Middle frontal gyrus (tissue), 1 donor: ENCODE measurements around the gene LMF1.
"Not testable (repeated sequence)": the region's sequence is repeated elsewhere in the genome, so short reads cannot be mapped to it uniquely, and the experiment has no call there.

Source experiments
- DNase-seq: peaks from one replicate; pipeline ENCODE4 v3.0.0-alpha.2; 2015; ENCODE audit warnings: low spot score; ENCODE audit errors: extremely low spot score

LMF1 gene

GRCh38 chr16:896261-897199, 74.3 kb downstream of the LMF1 start:
- no peak for DNase-seq

GRCh38 chr16:895371-895770, 75.4 kb downstream of the LMF1 start:
- no peak for DNase-seq

GRCh38 chr16:894841-895240, 75.9 kb downstream of the LMF1 start:
- DNase-seq = no peak

- DNase-seq = no peak
Measured at GRCh38 chr16:894136-894535, 76.6 kb downstream of the LMF1 start.

GRCh38 chr16:893360-893759, 77.4 kb downstream of the LMF1 start:
- DNase-seq = no peak

GRCh38 chr16:892536-893255, 78.1 kb downstream of the LMF1 start:
- no peak for DNase-seq

GRCh38 chr16:892006-892405, 78.8 kb downstream of the LMF1 start:
- DNase-seq = no peak

- DNase-seq = no peak
Measured at GRCh38 chr16:891353-891740, 79.4 kb downstream of the LMF1 start.

GRCh38 chr16:890716-891352, 80.0 kb downstream of the LMF1 start:
- DNase-seq = no peak

GRCh38 chr16:890217-890616, 80.6 kb downstream of the LMF1 start:
- DNase-seq = no peak

GRCh38 chr16:889586-889985, 81.2 kb downstream of the LMF1 start:
- no peak for DNase-seq

GRCh38 chr16:888901-889570, 81.7 kb downstream of the LMF1 start:
- no peak for DNase-seq

- DNase-seq = not testable (repeated sequence)
Measured at GRCh38 chr16:888456-888855, 82.3 kb downstream of the LMF1 start.

- no peak for DNase-seq
Measured at GRCh38 chr16:887846-888245, 82.9 kb downstream of the LMF1 start.

GRCh38 chr16:886802-887731, 83.7 kb downstream of the LMF1 start:
- DNase-seq = no peak

GRCh38 chr16:886084-886543, 84.7 kb downstream of the LMF1 start:
- no peak for DNase-seq

GRCh38 chr16:885391-885790, 85.4 kb downstream of the LMF1 start:
- DNase-seq = no peak

GRCh38 chr16:884232-884631, 86.6 kb downstream of the LMF1 start:
- no peak for DNase-seq

- DNase-seq = no peak
Measured at GRCh38 chr16:883781-884180, 87.0 kb downstream of the LMF1 start.

GRCh38 chr16:883340-883739, 87.4 kb downstream of the LMF1 start:
- no peak for DNase-seq
